ENCODE data around the gene TRRAP.

The TRRAP gene

GRCh38 chr7:98949336-98950044 is 71.2 kb downstream of the TRRAP start:
- DNase-seq (ENCODE audit: low read depth), result no peak

- no peak for DNase-seq (ENCODE audit: low read depth)
Observed at GRCh38 chr7:98955992-98956391, 77.7 kb downstream of the TRRAP start.

GRCh38 chr7:98956469-98956868 is 78.1 kb downstream of the TRRAP start:
- no peak for DNase-seq (ENCODE audit: low read depth)

- no peak for DNase-seq (ENCODE audit: low read depth)
Observed at GRCh38 chr7:98956937-98957336, 78.6 kb downstream of the TRRAP start.

GRCh38 chr7:98957766-98958165 is 79.4 kb downstream of the TRRAP start:
- DNase-seq (ENCODE audit: low read depth), result no peak

- no peak for DNase-seq (ENCODE audit: low read depth)
Observed at GRCh38 chr7:98958968-98959367, 80.6 kb downstream of the TRRAP start.

GRCh38 chr7:98963305-98963704 is 85.0 kb downstream of the TRRAP start:
- DNase-seq (ENCODE audit: low read depth), result no peak

GRCh38 chr7:98964596-98964995 is 86.3 kb downstream of the TRRAP start:
- no peak for DNase-seq (ENCODE audit: low read depth)

GRCh38 chr7:98968621-98969020 is 90.3 kb downstream of the TRRAP start:
- DNase-seq (ENCODE audit: low read depth), result no peak

GRCh38 chr7:98969386-98969785 is 91.1 kb downstream of the TRRAP start:
- no peak for DNase-seq (ENCODE audit: low read depth)

GRCh38 chr7:98970016-98970615 is 91.8 kb downstream of the TRRAP start:
- no peak for DNase-seq (ENCODE audit: low read depth)

- no peak for DNase-seq (ENCODE audit: low read depth)
Observed at GRCh38 chr7:98970805-98971204, 92.5 kb downstream of the TRRAP start.

- DNase-seq (ENCODE audit: low read depth), result no peak
Observed at GRCh38 chr7:98974205-98974604, 95.9 kb downstream of the TRRAP start.

- no peak for DNase-seq (ENCODE audit: low read depth)
Observed at GRCh38 chr7:98974906-98975816, 96.8 kb downstream of the TRRAP start.

GRCh38 chr7:98976396-98977185 is 98.3 kb downstream of the TRRAP start:
- DNase-seq (ENCODE audit: low read depth), result no peak

- no peak for DNase-seq (ENCODE audit: low read depth)
Observed at GRCh38 chr7:98978672-98979071, 100.3 kb downstream of the TRRAP start.

GRCh38 chr7:98981701-98982100 is 103.4 kb downstream of the TRRAP start:
- DNase-seq (ENCODE audit: low read depth), result no peak

- no peak for DNase-seq (ENCODE audit: low read depth)
Observed at GRCh38 chr7:98982686-98983085, 104.4 kb downstream of the TRRAP start.

GRCh38 chr7:98984126-98984525 is 105.8 kb downstream of the TRRAP start:
- no peak for DNase-seq (ENCODE audit: low read depth)

GRCh38 chr7:98985406-98985805 is 107.1 kb downstream of the TRRAP start:
- DNase-seq (ENCODE audit: low read depth), result no peak

- no peak for DNase-seq (ENCODE audit: low read depth)
Observed at GRCh38 chr7:98985945-98986344, 107.6 kb downstream of the TRRAP start.

- no peak for DNase-seq (ENCODE audit: low read depth)
Observed at GRCh38 chr7:98988641-98989040, 110.3 kb downstream of the TRRAP start.
